Left lung (tissue), 10 donors: ENCODE results near the gene GNS. TPM values are rescaled to one million over a fixed set of nuclear protein-coding genes. Genes with fewer than 3 reads are reported as not detected.

Experiments used
- ATAC-seq: fragments of 200-7000 bp; cut with Tn5 transposase; one replicate; pipeline ENCODE4 v1.9.1; 2020; ENCODE audit warnings: moderate library complexity
- DNase-seq, 4 donors: peaks; one replicate each; pipeline ENCODE4 v3.0.0-alpha.2; 2013 to 2020
- H3K27ac ChIP-seq, 2 donors: fragments of 200-600 bp; sonication (generic) in 1 of 2; one replicate each; pipeline versions ENCODE4 v1.5.0 to v1.8.0; 2020 to 2021
- H3K27me3 ChIP-seq, 2 donors: fragments of 200-600 bp; sonication (generic) in 1 of 2; one replicate each; pipeline versions ENCODE4 v1.5.0 to v1.8.0; 2020 to 2021
- H3K36me3 ChIP-seq, 2 donors: fragments of 200-600 bp; sonication (generic) in 1 of 2; one replicate each; pipeline versions ENCODE4 v1.5.0 to v1.8.0; 2020 to 2021
- H3K4me1 ChIP-seq, 2 donors: fragments of 200-600 bp; one replicate each; pipeline ENCODE4 v1.8.0; 2021
- H3K4me3 ChIP-seq, 2 donors: fragments of 200-600 bp; sonication (generic) in 1 of 2; one replicate each; pipeline versions ENCODE4 v1.5.0 to v1.8.0; 2020 to 2021; ENCODE audit warnings: mild to moderate bottlenecking in 1 of 2
- H3K9me3 ChIP-seq, 2 donors: fragments of 200-600 bp; sonication (generic) in 1 of 2; one replicate each; pipeline versions ENCODE4 v1.5.0 to v1.8.0; 2020 to 2021
- intact Hi-C, 2 donors: fragments of 100-400 bp; cut with DNase I; formaldehyde crosslinking; loops; one replicate each; pipeline versions ENCODE4 v1.11.2 to v1.14.2; 2022
- polyA plus RNA-seq, 6 donors: library from polyadenylated mRNA; unstranded; fragments of 120-200 nt; gene quantifications; one replicate each; pipeline ENCODE4 v1.2.1, GENCODE V29; 2013; ENCODE audit not compliant: insufficient read length in 6 of 6
- total RNA-seq, 2 donors: library from RNA; stranded (reverse); fragmentation: NEBNext Ultra II Directional; extraction: Animal tissue kit (Norgen Biotek cat#: 25700); gene quantifications; one replicate each; pipeline ENCODE4 v1.2.1, GENCODE V29; 2021
- TF ChIP-seq, protein P1 (sequence below), 2 donors: fragments of 200-600 bp; sonication (generic) in 1 of 2; IDR thresholded peaks; one replicate each; pipeline versions ENCODE4 v1.5.0 to v1.8.0; 2021; ENCODE audit warnings: antibody characterized with exemption in 2 of 2
- donor health status: DM: no; HTN: yes; CAD: no.
- donor health status: DM: no; HTN: no; CAD: no.

The GNS gene
- total and polyA plus RNA-seq, 8 donors, result 77.3 to 196 (median 96.0) TPM

GRCh38 chr12:64767495-64767894 is 8.3 kb upstream of the GNS start:
- Histone ChIP-seq H3K4me1 (peaks cover 0 to 2% of the 10 kb centered on the region in 2 donors), H3K27ac (no peak overlapping the region), H3K9me3 (no peaks in the 10 kb centered on the region), H3K36me3 (no peaks in the 10 kb centered on the region), H3K4me3 (no peak overlapping the region), H3K27me3 (no peaks in the 10 kb centered on the region)
- TF ChIP-seq, protein P1, sequence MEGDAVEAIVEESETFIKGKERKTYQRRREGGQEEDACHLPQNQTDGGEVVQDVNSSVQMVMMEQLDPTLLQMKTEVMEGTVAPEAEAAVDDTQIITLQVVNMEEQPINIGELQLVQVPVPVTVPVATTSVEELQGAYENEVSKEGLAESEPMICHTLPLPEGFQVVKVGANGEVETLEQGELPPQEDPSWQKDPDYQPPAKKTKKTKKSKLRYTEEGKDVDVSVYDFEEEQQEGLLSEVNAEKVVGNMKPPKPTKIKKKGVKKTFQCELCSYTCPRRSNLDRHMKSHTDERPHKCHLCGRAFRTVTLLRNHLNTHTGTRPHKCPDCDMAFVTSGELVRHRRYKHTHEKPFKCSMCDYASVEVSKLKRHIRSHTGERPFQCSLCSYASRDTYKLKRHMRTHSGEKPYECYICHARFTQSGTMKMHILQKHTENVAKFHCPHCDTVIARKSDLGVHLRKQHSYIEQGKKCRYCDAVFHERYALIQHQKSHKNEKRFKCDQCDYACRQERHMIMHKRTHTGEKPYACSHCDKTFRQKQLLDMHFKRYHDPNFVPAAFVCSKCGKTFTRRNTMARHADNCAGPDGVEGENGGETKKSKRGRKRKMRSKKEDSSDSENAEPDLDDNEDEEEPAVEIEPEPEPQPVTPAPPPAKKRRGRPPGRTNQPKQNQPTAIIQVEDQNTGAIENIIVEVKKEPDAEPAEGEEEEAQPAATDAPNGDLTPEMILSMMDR (IDR thresholded peaks at IDR 0.05), result no peak
- no peak for ATAC-seq
- intact Hi-C loops, result no loop called here
- no peak for DNase-seq

GRCh38 chr12:64760808-64761573 is 1.8 kb upstream of the GNS start:
- DNase-seq (no peak), ATAC-seq (no peak)
- no peaks in the 10 kb centered on the region for H3K9me3 ChIP-seq
- TF ChIP-seq, protein P1 (IDR thresholded peaks at IDR 0.05), result no peak
- H3K27ac ChIP-seq, result peak overlapping the region in 1 of 2 donors; percentile 93
- peaks cover 12 to 37% of the 10 kb centered on the region in 2 donors for H3K4me1 ChIP-seq
- no peaks in the 10 kb centered on the region for H3K27me3 ChIP-seq
- H3K36me3 ChIP-seq, result no peaks in the 10 kb centered on the region
- H3K4me3 ChIP-seq, result no peak overlapping the region
- intact Hi-C loops, result no loop called here

GRCh38 chr12:64757771-64758170 is 1.4 kb downstream of the GNS start:
- TF ChIP-seq, protein P1 (IDR thresholded peaks at IDR 0.05), result no peak
- no peak for DNase-seq
- intact Hi-C loops, result no loop called here
- no peaks in the 10 kb centered on the region for H3K27me3 ChIP-seq
- peak overlapping the region in 1 of 2 donors; percentile 95 for H3K4me3 ChIP-seq
- peak; percentile 19 for ATAC-seq
- peaks cover 0 to 3% of the 10 kb centered on the region in 2 donors for H3K36me3 ChIP-seq
- H3K27ac ChIP-seq, result peak overlapping the region in 1 of 2 donors; percentile 93
- H3K9me3 ChIP-seq, result no peaks in the 10 kb centered on the region
- H3K4me1 ChIP-seq, result peaks cover 12 to 69% of the 10 kb centered on the region in 2 donors

DNA sequence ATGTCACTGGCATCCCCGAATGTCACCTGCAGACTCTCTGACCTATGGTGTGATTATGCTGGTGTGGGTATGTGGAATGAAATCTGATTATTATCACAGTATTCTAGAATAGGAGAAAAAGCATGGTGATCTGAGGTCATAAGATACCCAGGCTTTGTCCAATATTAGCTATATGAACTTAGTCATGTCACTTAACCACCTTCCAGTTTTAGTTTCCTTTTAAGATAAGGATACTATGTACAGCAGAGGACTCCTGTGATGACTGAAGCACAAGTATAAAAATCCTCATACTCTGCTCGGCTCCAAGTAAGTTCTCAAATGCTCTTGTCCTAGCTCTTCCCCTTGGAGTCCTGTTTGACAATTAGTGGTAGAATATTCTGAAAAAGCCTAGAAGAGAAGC is 2.8 kb downstream of the GNS start:
- DNase-seq (no peak), ATAC-seq (no peak)
- H3K27ac ChIP-seq, result no peak overlapping the region
- TF ChIP-seq, protein P1 (IDR thresholded peaks at IDR 0.05), result no peak
- H3K9me3 ChIP-seq, result no peaks in the 10 kb centered on the region
- H3K4me3 ChIP-seq, result no peak overlapping the region
- H3K27me3 ChIP-seq, result no peaks in the 10 kb centered on the region
- H3K36me3 ChIP-seq, result peaks cover 0 to 9% of the 10 kb centered on the region in 2 donors
- intact Hi-C loops, result no loop called here
- H3K4me1 ChIP-seq, result peaks cover 12 to 83% of the 10 kb centered on the region in 2 donors

DNA sequence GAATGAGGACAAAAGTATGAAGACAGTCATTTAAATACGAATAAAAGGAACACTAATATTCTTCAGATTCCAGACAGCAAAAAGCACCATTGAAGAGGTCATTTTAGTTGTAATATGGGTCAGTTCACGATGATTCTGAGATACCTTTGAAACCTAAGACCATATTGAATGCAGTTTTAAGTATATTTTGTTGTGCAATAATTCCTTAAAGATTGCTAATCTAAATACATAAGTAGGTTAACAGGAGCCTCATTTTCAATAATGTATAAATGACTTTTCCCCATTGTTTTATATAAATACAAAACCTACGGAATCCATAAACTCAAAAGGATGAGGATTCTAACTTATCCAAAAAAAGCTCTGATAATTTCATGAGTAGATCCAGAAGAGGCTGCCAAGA is 5.8 kb downstream of the GNS start:
- DNase-seq (no peak), ATAC-seq (no peak)
- intact Hi-C loops, result no loop called here
- Histone ChIP-seq H3K9me3 (no peaks in the 10 kb centered on the region), H3K27ac (peak overlapping the region; percentile 28 to 57), H3K4me1 (peaks cover 8 to 92% of the 10 kb centered on the region in 2 donors), H3K36me3 (peaks cover 0 to 31% of the 10 kb centered on the region in 2 donors), H3K4me3 (no peak overlapping the region), H3K27me3 (no peaks in the 10 kb centered on the region)
- TF ChIP-seq, protein P1 (IDR thresholded peaks at IDR 0.05), result no peak
